Fibroblast of lung (primary cell): ENCODE results near the gene EGLN1.

Experiments
- EZH2 ChIP-seq: IDR thresholded peaks from 2 replicates; pipeline ENCODE4 v1.5.1; 2012; ENCODE audit warnings: low read length, control low read depth, mild to moderate bottlenecking; ENCODE audit errors: missing control alignments
- TF ChIP-seq, protein P1 (sequence below), 2 donors: IDR thresholded peaks in 1 of 2; conservative IDR thresholded peaks in 1 of 2; 1 replicate in 1 of 2; 2 replicates in 1 of 2; pipeline ENCODE4 v1.5.1; 2011 to 2012; ENCODE audit warnings: low read length in 2 of 2, control low read depth in 1 of 2, inconsistent platforms in 1 of 2, low read depth in 1 of 2, mild to moderate bottlenecking in 1 of 2

- TF ChIP-seq, protein P1, sequence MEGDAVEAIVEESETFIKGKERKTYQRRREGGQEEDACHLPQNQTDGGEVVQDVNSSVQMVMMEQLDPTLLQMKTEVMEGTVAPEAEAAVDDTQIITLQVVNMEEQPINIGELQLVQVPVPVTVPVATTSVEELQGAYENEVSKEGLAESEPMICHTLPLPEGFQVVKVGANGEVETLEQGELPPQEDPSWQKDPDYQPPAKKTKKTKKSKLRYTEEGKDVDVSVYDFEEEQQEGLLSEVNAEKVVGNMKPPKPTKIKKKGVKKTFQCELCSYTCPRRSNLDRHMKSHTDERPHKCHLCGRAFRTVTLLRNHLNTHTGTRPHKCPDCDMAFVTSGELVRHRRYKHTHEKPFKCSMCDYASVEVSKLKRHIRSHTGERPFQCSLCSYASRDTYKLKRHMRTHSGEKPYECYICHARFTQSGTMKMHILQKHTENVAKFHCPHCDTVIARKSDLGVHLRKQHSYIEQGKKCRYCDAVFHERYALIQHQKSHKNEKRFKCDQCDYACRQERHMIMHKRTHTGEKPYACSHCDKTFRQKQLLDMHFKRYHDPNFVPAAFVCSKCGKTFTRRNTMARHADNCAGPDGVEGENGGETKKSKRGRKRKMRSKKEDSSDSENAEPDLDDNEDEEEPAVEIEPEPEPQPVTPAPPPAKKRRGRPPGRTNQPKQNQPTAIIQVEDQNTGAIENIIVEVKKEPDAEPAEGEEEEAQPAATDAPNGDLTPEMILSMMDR (conservative IDR thresholded peaks at IDR 0.05 in 1 of 2, IDR thresholded peaks at IDR 0.05 in 1 of 2; ENCODE audit: low read depth in 1 of 2, low read length in 2 of 2) = no peak
- no peak for TF ChIP-seq EZH2
These were observed 38.5 kb upstream of the EGLN1 start for GRCh38 chr1:231460614-231461013.
